ENCODE results near the gene MNX1. TPM values are rescaled to one million over a fixed set of nuclear protein-coding genes. Genes with fewer than 3 reads are reported as not detected.

The MNX1 gene
- total and polyA plus RNA-seq, 2 of the 4 experiments (the other 2 are of a cell fraction): not detected

- POLR2A ChIA-PET (ENCODE audit: unreplicated experiment): no interaction called here
- WGBS, 2 experiments (ENCODE audit: extremely low coverage in 2 of 2, insufficient read length in 1 of 2): 0% methylated on average over 4 of the region's 32 CpGs; no CpG with 5 or more reads in 1 of the 2 experiments
Measured at GRCh38 chr7:157001920-157002818, 8.3 kb downstream of the MNX1 start.

More at GRCh38 chr7:157001920-157002818, 8.3 kb downstream of the MNX1 start:
- Histone ChIP-seq H3K4me1 (ENCODE audit: control insufficient read depth, insufficient read depth, low read length) (no peaks in the 10 kb centered on the region), H3K9me3 (ENCODE audit: control insufficient read depth, insufficient read depth, low read length) (peaks cover 13% of the 10 kb centered on the region), H2BK120ac (ENCODE audit: low read depth, low read length) (no peak overlapping the region), H2BK20ac (ENCODE audit: low read depth, low read length) (no peak overlapping the region), H4K91ac (ENCODE audit: insufficient read depth, low read depth, low read length) (no peak overlapping the region), H2BK5ac (ENCODE audit: low read depth, low read length, poor library complexity, severe bottlenecking) (no peak overlapping the region), H3K14ac (replicated peaks; ENCODE audit: low read depth, low read length) (no peak overlapping the region), H3K27me3 (ENCODE audit: control insufficient read depth, insufficient read depth, low read length) (peaks cover 94% of the 10 kb centered on the region), H2AK5ac (ENCODE audit: low read depth, low read length) (no peak overlapping the region), H4K20me1 (ENCODE audit: insufficient read depth, low read length) (no peaks in the 10 kb centered on the region; the same call in 1 of the 2 replicates), H4K8ac (ENCODE audit: low read depth in 2 of 2, low read length in 2 of 2) (no peak overlapping the region), H3K4me3 (ENCODE audit: insufficient read depth, low read depth, low read length) (no peak overlapping the region), H3K4ac (ENCODE audit: low read depth, low read length) (no peak overlapping the region), H3K9ac (ENCODE audit: low read depth, low read length) (no peak overlapping the region), H2AFZ (replicated peaks; ENCODE audit: low read length, poor library complexity) (no peak overlapping the region), H2AK9ac (replicated peaks; ENCODE audit: low read depth, low read length, poor library complexity) (no peak overlapping the region), H4K5ac (ENCODE audit: low read depth, low read length) (no peak overlapping the region), H3K56ac (ENCODE audit: extremely low read depth, insufficient read depth, low read length) (no peak overlapping the region), H3K23ac (ENCODE audit: low read depth, low read length) (no peak overlapping the region), H3K79me1 (ENCODE audit: low read depth in 1 of 2, low read length in 2 of 2) (no peaks in the 10 kb centered on the region), H2BK15ac (ENCODE audit: low read depth, low read length) (no peak overlapping the region), H3K18ac (ENCODE audit: low read depth, low read length) (no peak overlapping the region), H3K9me1 (ENCODE audit: insufficient read depth, low read length) (no peaks in the 10 kb centered on the region), H3K36me3 (ENCODE audit: control insufficient read depth, insufficient read depth, low read length) (no peaks in the 10 kb centered on the region), H3K4me2 (ENCODE audit: low read depth, low read length) (no peak overlapping the region), H3K27ac (ENCODE audit: insufficient read depth, low read length) (no peak overlapping the region)
- TF ChIP-seq MAZ (IDR thresholded peaks at IDR 0.05; ENCODE audit: borderline replicate concordance, low read depth, low read length) (no peak), RFX5 (IDR thresholded peaks at IDR 0.05; ENCODE audit: low read depth, low read length) (no peak), CHD1 (IDR thresholded peaks at IDR 0.05; ENCODE audit: low read depth, low read length) (no peak), NFE2L2 (IDR thresholded peaks at IDR 0.05; ENCODE audit: low read depth, low read length) (no peak), MAFK (IDR thresholded peaks at IDR 0.05; ENCODE audit: low read depth, low read length) (no peak), BHLHE40 (IDR thresholded peaks at IDR 0.05; ENCODE audit: low read depth, low read length) (no peak), CEBPB (IDR thresholded peaks at IDR 0.05; ENCODE audit: low read depth, low read length) (no peak), FOS (IDR thresholded peaks at IDR 0.05; ENCODE audit: low read depth, low read length) (no peak), RAD21 (IDR thresholded peaks at IDR 0.05; ENCODE audit: low read length) (no peak), POLR2A (IDR thresholded peaks at IDR 0.05; ENCODE audit: low read depth, low read length) (no peak), RCOR1 (IDR thresholded peaks at IDR 0.05; ENCODE audit: insufficient replicate concordance, low read length) (no peak), SMC3 (IDR thresholded peaks at IDR 0.05; ENCODE audit: low read depth, low read length) (no peak)
- TF ChIP-seq, protein P1, sequence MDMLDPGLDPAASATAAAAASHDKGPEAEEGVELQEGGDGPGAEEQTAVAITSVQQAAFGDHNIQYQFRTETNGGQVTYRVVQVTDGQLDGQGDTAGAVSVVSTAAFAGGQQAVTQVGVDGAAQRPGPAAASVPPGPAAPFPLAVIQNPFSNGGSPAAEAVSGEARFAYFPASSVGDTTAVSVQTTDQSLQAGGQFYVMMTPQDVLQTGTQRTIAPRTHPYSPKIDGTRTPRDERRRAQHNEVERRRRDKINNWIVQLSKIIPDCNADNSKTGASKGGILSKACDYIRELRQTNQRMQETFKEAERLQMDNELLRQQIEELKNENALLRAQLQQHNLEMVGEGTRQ (IDR thresholded peaks at IDR 0.05; ENCODE audit: low read depth, low read length): no peak
- TF ChIP-seq, protein P2, sequence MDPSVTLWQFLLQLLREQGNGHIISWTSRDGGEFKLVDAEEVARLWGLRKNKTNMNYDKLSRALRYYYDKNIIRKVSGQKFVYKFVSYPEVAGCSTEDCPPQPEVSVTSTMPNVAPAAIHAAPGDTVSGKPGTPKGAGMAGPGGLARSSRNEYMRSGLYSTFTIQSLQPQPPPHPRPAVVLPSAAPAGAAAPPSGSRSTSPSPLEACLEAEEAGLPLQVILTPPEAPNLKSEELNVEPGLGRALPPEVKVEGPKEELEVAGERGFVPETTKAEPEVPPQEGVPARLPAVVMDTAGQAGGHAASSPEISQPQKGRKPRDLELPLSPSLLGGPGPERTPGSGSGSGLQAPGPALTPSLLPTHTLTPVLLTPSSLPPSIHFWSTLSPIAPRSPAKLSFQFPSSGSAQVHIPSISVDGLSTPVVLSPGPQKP (IDR thresholded peaks at IDR 0.05; ENCODE audit: borderline replicate concordance, low read depth, low read length): no peak
- TF ChIP-seq, protein P3, sequence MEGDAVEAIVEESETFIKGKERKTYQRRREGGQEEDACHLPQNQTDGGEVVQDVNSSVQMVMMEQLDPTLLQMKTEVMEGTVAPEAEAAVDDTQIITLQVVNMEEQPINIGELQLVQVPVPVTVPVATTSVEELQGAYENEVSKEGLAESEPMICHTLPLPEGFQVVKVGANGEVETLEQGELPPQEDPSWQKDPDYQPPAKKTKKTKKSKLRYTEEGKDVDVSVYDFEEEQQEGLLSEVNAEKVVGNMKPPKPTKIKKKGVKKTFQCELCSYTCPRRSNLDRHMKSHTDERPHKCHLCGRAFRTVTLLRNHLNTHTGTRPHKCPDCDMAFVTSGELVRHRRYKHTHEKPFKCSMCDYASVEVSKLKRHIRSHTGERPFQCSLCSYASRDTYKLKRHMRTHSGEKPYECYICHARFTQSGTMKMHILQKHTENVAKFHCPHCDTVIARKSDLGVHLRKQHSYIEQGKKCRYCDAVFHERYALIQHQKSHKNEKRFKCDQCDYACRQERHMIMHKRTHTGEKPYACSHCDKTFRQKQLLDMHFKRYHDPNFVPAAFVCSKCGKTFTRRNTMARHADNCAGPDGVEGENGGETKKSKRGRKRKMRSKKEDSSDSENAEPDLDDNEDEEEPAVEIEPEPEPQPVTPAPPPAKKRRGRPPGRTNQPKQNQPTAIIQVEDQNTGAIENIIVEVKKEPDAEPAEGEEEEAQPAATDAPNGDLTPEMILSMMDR (conservative IDR thresholded peaks at IDR 0.05; ENCODE audit: low read depth, low read length): no peak
- ATAC-seq (ENCODE audit: low read depth): no peak
- BruUV-seq (replicated peaks): no TSS peak
- CTCF ChIA-PET: no interaction called here
- intact Hi-C loops (cut with micrococcal nuclease) (no loop called here), dilution Hi-C loops (cut with HindIII; ENCODE audit: low sequenced_read_pairs, unreplicated experiment) (no loop called here), in situ Hi-C loops (cut with MboI; ENCODE audit: low sequenced_read_pairs) (no loop called here)
- no peak for DNase-seq

Data from IMR-90 (cell line).